ENCODE measurements around the gene ITM2C. TPM values are rescaled to one million over a fixed set of nuclear protein-coding genes. Genes with fewer than 3 reads are reported as not detected.
A peak's percentile ranks its signal among the peaks of the same experiment; 100 is the strongest.

ITM2C gene
- total and polyA plus RNA-seq, 2 of the 8 experiments (the other 6 are each of a cell fraction or from before 2014, with no cell fraction given): 362 to 742 TPM

DNA sequence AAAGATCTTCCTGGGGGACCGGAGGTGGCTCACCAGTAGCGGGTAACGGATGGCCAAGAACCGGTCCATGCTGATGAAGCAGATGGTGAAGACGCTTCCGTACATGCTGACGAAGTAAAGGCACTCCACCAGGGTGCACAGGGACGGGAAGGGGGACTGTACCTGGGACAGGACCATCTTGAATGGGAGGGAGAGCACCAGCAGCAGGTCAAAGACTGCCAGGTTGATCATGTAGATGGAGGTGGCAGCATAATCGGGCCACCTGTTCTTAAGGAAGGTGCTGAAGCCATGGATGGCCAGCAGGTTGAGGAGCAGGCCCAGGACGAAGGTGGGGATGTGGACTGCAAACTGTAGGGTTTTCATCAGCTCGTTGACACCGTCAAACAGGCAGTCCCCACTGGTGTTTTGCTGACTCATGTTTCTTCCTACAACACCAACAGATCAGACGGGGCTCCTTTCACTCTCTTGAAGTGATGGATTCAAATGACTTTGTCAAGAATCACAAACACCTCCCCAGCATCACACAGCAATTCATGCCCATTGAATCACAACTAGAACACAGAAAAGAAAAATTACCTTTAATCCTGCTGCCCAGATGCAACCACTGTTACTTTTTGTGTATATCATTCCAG lies 45.9 kb downstream of the ITM2C start:
- Histone ChIP-seq H4K8ac (ENCODE audit: extremely low read depth, insufficient read depth, low read length) (no peak overlapping the region), H3K4me3 (ENCODE audit: extremely low read depth in 1 of 4, insufficient read depth in 2 of 4, low read depth in 3 of 4, low read length in 4 of 4) (no peak overlapping the region), H3K56ac (replicated peaks; ENCODE audit: insufficient read length, low read depth, low read length) (no peak overlapping the region), H3K9me3 (ENCODE audit: insufficient read depth in 2 of 2, low read depth in 1 of 2, low read length in 1 of 2) (no peaks in the 10 kb centered on the region), H3K79me1 (ENCODE audit: low read depth, low read length) (no peaks in the 10 kb centered on the region), H2BK12ac (ENCODE audit: low read depth, low read length) (no peak overlapping the region), H4K5ac (ENCODE audit: insufficient read length, low read depth, low read length) (no peak overlapping the region), H3K27ac (ENCODE audit: low read depth, low read length) (no peak overlapping the region), H4K20me1 (replicated peaks in 1 of 2; ENCODE audit: control insufficient read depth in 1 of 2, insufficient read depth in 2 of 2, low read length in 2 of 2) (no peaks in the 10 kb centered on the region), H3K4me2 (ENCODE audit: insufficient read depth in 1 of 2, low read depth in 2 of 2, low read length in 2 of 2) (no peak overlapping the region), H3K23ac (ENCODE audit: insufficient read length) (no peak overlapping the region), H2BK15ac (ENCODE audit: low read length) (0 out of 2 replicates have a peak overlapping the region, but pooled peaks have one; percentile 22), H3K4ac (replicated peaks; ENCODE audit: insufficient read length, low read depth, low read length) (no peak overlapping the region), H3K27me3 (replicated peaks in 1 of 4; ENCODE audit: control insufficient read depth in 3 of 4, extremely low read depth in 1 of 4, insufficient read depth in 3 of 4, low read length in 3 of 4) (peaks cover 0 to 3% (median 0%) of the 10 kb centered on the region in 4 experiments; a peak in 2 of 7 replicates), H3K18ac (ENCODE audit: extremely low read depth, low read length) (no peak overlapping the region), H3K14ac (ENCODE audit: insufficient read length) (no peak overlapping the region), H3K4me1 (replicated peaks in 1 of 4; ENCODE audit: control insufficient read depth in 3 of 4, insufficient read depth in 4 of 4, low read length in 3 of 4) (peaks cover 0 to 9% (median 2%) of the 10 kb centered on the region in 4 experiments; a peak in 6 of 7 replicates), H2AFZ (ENCODE audit: low read length) (no peak overlapping the region), H2AK5ac (ENCODE audit: low read depth, low read length) (no peak overlapping the region), H2BK5ac (ENCODE audit: low read depth, low read length) (peak overlapping the region; percentile 56), H3K23me2 (ENCODE audit: low read depth, low read length) (peaks cover 2% of the 10 kb centered on the region; the same call in 1 of the 2 replicates), H2BK20ac (ENCODE audit: low read length) (no peak overlapping the region), H4K91ac (replicated peaks; ENCODE audit: insufficient read length, low read length) (no peak overlapping the region), H3K79me2 (ENCODE audit: control insufficient read depth in 1 of 2, insufficient read depth in 2 of 2, low read length in 2 of 2) (no peaks in the 10 kb centered on the region), H3K9ac (replicated peaks in 1 of 4; ENCODE audit: extremely low read depth in 1 of 4, low read depth in 3 of 4, low read length in 3 of 4) (no peak overlapping the region), H3K36me3 (ENCODE audit: control insufficient read depth in 2 of 4, insufficient read depth in 4 of 4, low read length in 3 of 4) (no peaks in the 10 kb centered on the region), H2BK120ac (replicated peaks; ENCODE audit: low read depth, low read length) (no peak overlapping the region)
- no peak for FAIRE-seq
- POLR2A ChIA-PET (ENCODE audit: partially characterized antibody): no interaction called here
- 90% methylated on average over 13 of the region's 13 CpGs; no CpG with 5 or more reads in 1 of the 2 experiments for WGBS, 2 experiments (ENCODE audit: extremely low coverage in 1 of 2, insufficient coverage in 1 of 2, insufficient read length in 1 of 2, insufficient replicate concordance in 2 of 2, low coverage in 1 of 2, low lambda C conversion rate in 2 of 2, missing lambda C conversion rate in 1 of 2)
- DNase-seq (ENCODE audit: low read depth in 1 of 2, low spot score in 2 of 2): no peak
- CTCF ChIA-PET (ENCODE audit: partially characterized antibody): interaction anchor here (0.9 to 21.7 kb wide), 6 partner anchors 10 to 87 kb away, joined by 4 to 332 read pairs (median 23); partner anchors contain the start of gene GPR55
- TF ChIP-seq NRF1 (IDR thresholded peaks at IDR 0.05; ENCODE audit: low read depth, low read length): no peak
- no peak for TF ChIP-seq SUZ12 (IDR thresholded peaks at IDR 0.05; ENCODE audit: low read length)
- TF ChIP-seq RXRA (IDR thresholded peaks at IDR 0.05; ENCODE audit: insufficient read depth, low read depth, low read length): no peak
- TF ChIP-seq POLR2A (IDR thresholded peaks at IDR 0.05; ENCODE audit: control extremely low read depth in 1 of 2, low read depth in 2 of 2, low read length in 2 of 2): no peak
- TF ChIP-seq HDAC6 (IDR thresholded peaks at IDR 0.05; ENCODE audit: low read depth, low read length): no peak
- TF ChIP-seq MAFK (IDR thresholded peaks at IDR 0.05; ENCODE audit: low read depth, low read length): no peak
- no peak for TF ChIP-seq RFX5 (IDR thresholded peaks at IDR 0.05; ENCODE audit: borderline replicate concordance, low read depth, low read length)
- TF ChIP-seq CREB1 (IDR thresholded peaks at IDR 0.05): no peak
- no peak for TF ChIP-seq CHD2 (IDR thresholded peaks at IDR 0.05; ENCODE audit: low read length)
- TF ChIP-seq FOSL1 (IDR thresholded peaks at IDR 0.05; ENCODE audit: insufficient read depth, low read depth, low read length): no peak
- no peak for TF ChIP-seq ATF3 (IDR thresholded peaks at IDR 0.05; ENCODE audit: insufficient read depth, low read depth, low read length)
- TF ChIP-seq KDM4A (IDR thresholded peaks at IDR 0.05; ENCODE audit: low read depth, low read length, severe bottlenecking): no peak
- no peak for TF ChIP-seq SP4 (IDR thresholded peaks at IDR 0.05; ENCODE audit: low read length)
